NCI-H1092 treated with DMSO at 0.1 percent for 48 hours (cell line): Measurements from ENCODE around the gene MYH13.
A peak's percentile ranks its signal among the peaks of the same experiment; 100 is the strongest.

ENCODE experiments used
- DNase-seq: peaks from one replicate; lab custom pipeline; 2025; lab: John Stamatoyannopoulos, UW

MYH13 gene

GRCh38 chr17:10344816-10345215 lies 28.0 kb downstream of the MYH13 start:
- no peak for DNase-seq

- no peak for DNase-seq
Measured at GRCh38 chr17:10339051-10339450, 33.8 kb downstream of the MYH13 start.

GRCh38 chr17:10337976-10338375 lies 34.8 kb downstream of the MYH13 start:
- no peak for DNase-seq

- DNase-seq, result no peak
Measured at GRCh38 chr17:10337136-10337535, 35.7 kb downstream of the MYH13 start.

- no peak for DNase-seq
Measured at GRCh38 chr17:10336393-10336792, 36.4 kb downstream of the MYH13 start.

GRCh38 chr17:10332515-10332914 lies 40.3 kb downstream of the MYH13 start:
- DNase-seq, result no peak

GRCh38 chr17:10328971-10329923 lies 43.6 kb downstream of the MYH13 start:
- no peak for DNase-seq

GRCh38 chr17:10328206-10328605 lies 44.6 kb downstream of the MYH13 start:
- DNase-seq, result no peak

- DNase-seq, result peak; percentile 19
Measured at GRCh38 chr17:10327640-10328039, 45.2 kb downstream of the MYH13 start.

GRCh38 chr17:10325031-10325695 lies 47.6 kb downstream of the MYH13 start:
- DNase-seq, result no peak

GRCh38 chr17:10323812-10324610 lies 48.8 kb downstream of the MYH13 start:
- no peak for DNase-seq

- DNase-seq, result no peak
Measured at GRCh38 chr17:10318535-10318934, 54.3 kb downstream of the MYH13 start.

GRCh38 chr17:10317543-10317834 lies 55.3 kb downstream of the MYH13 start:
- no peak for DNase-seq

GRCh38 chr17:10316801-10317542 lies 55.8 kb downstream of the MYH13 start:
- DNase-seq, result no peak

- no peak for DNase-seq
Measured at GRCh38 chr17:10314329-10314728, 58.5 kb downstream of the MYH13 start.

GRCh38 chr17:10313037-10313672 lies 59.7 kb downstream of the MYH13 start:
- DNase-seq, result no peak

- DNase-seq, result no peak
Measured at GRCh38 chr17:10311131-10311530, 61.7 kb downstream of the MYH13 start.

- no peak for DNase-seq
Measured at GRCh38 chr17:10309003-10309974, 63.5 kb downstream of the MYH13 start.

- no peak for DNase-seq
Measured at GRCh38 chr17:10306585-10306984, 66.2 kb downstream of the MYH13 start.

GRCh38 chr17:10305398-10305797 lies 67.4 kb downstream of the MYH13 start:
- DNase-seq, result no peak
